Measurements from ENCODE around the gene ADAMTS3. TPM values are rescaled to one million over a fixed set of nuclear protein-coding genes. Genes with fewer than 3 reads are reported as not detected.

The ADAMTS3 gene
- total and polyA plus RNA-seq, 2 donors (not counting 3 experiments of a cell fraction or from before 2014, with no cell fraction given): 0.37 to 1.3 TPM

DNA sequence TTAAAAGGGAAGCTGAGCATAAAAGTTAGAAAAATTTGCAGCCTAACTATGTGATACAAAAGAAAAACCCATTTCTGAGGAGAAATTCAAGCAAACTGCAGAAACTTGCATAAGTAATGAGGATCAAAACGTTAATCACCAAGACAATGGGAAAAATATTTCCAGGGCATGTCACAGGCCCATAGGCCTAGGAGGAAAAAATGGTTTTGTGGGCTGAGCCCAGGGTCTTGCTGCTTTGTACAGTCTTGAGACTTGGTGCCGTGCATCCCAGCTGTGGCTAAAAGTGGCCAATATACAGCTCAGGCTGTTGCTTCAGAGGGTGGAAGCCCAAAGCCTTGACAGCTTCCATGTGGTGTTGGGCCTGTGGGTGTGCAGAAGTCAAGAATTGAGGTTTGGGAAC, 37.7 kb upstream of the ADAMTS3 start:
- TF ChIP-seq, protein P1, sequence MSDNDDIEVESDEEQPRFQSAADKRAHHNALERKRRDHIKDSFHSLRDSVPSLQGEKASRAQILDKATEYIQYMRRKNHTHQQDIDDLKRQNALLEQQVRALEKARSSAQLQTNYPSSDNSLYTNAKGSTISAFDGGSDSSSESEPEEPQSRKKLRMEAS (IDR thresholded peaks at IDR 0.05; ENCODE audit: insufficient read depth, insufficient read length): no peak
- TF ChIP-seq POLR2AphosphoS5 (IDR thresholded peaks at IDR 0.05; ENCODE audit: insufficient read depth, low read depth, low read length) (no peak), JUN (IDR thresholded peaks at IDR 0.05; ENCODE audit: borderline replicate concordance, insufficient read depth, insufficient read length, low read depth) (no peak), POLR2A (IDR thresholded peaks at IDR 0.05; ENCODE audit: low read depth, low read length) (no peak), FOS (IDR thresholded peaks at IDR 0.05; ENCODE audit: borderline replicate concordance, insufficient read depth, low read length) (no peak), MYC (IDR thresholded peaks at IDR 0.05; ENCODE audit: low read depth, low read length) (no peak), GATA2 (IDR thresholded peaks at IDR 0.05; ENCODE audit: insufficient read depth, insufficient read length, low read depth, low read length) (no peak), EZH2 (IDR thresholded peaks at IDR 0.05; ENCODE audit: borderline replicate concordance, low read depth, low read length, severe bottlenecking) (no peak)
- TF ChIP-seq, protein P2, sequence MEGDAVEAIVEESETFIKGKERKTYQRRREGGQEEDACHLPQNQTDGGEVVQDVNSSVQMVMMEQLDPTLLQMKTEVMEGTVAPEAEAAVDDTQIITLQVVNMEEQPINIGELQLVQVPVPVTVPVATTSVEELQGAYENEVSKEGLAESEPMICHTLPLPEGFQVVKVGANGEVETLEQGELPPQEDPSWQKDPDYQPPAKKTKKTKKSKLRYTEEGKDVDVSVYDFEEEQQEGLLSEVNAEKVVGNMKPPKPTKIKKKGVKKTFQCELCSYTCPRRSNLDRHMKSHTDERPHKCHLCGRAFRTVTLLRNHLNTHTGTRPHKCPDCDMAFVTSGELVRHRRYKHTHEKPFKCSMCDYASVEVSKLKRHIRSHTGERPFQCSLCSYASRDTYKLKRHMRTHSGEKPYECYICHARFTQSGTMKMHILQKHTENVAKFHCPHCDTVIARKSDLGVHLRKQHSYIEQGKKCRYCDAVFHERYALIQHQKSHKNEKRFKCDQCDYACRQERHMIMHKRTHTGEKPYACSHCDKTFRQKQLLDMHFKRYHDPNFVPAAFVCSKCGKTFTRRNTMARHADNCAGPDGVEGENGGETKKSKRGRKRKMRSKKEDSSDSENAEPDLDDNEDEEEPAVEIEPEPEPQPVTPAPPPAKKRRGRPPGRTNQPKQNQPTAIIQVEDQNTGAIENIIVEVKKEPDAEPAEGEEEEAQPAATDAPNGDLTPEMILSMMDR (IDR thresholded peaks at IDR 0.05; ENCODE audit: extremely low read depth in 1 of 2, insufficient read depth in 1 of 2, low read depth in 1 of 2, low read length in 2 of 2): no peak
- Histone ChIP-seq H3K79me2 (ENCODE audit: control insufficient read depth, insufficient read depth, low read length) (no peaks in the 10 kb centered on the region), H3K4me1 (ENCODE audit: control insufficient read depth, extremely low read depth, insufficient read depth, low read length) (no peaks in the 10 kb centered on the region), H3K27me3 (ENCODE audit: control insufficient read depth in 2 of 2, insufficient read depth in 2 of 2, low read length in 2 of 2) (no peaks in the 10 kb centered on the region), H3K4me3 (replicated peaks in 1 of 3; ENCODE audit: insufficient read depth in 1 of 3, low read depth in 1 of 3, low read length in 3 of 3) (no peak overlapping the region), H3K9ac (replicated peaks; ENCODE audit: extremely low read depth, insufficient read depth, low read length) (no peak overlapping the region), H4K20me1 (replicated peaks; ENCODE audit: control insufficient read depth, extremely low read depth, insufficient read depth, low read length) (no peaks in the 10 kb centered on the region), H3K27ac (ENCODE audit: insufficient read depth, low read depth, low read length) (no peak overlapping the region), H3K36me3 (ENCODE audit: control insufficient read depth in 2 of 2, extremely low read depth in 1 of 2, insufficient read depth in 2 of 2, low read length in 2 of 2) (no peaks in the 10 kb centered on the region), H2AFZ (ENCODE audit: low read depth, low read length) (no peak overlapping the region), H3K9me1 (replicated peaks; ENCODE audit: control insufficient read depth, extremely low read depth, insufficient read depth, low read length) (no peaks in the 10 kb centered on the region), H3K4me2 (ENCODE audit: insufficient read depth, low read length) (no peak overlapping the region), H3K9me3 (replicated peaks; ENCODE audit: control insufficient read depth, insufficient read depth, low read length) (no peaks in the 10 kb centered on the region)
- DNase-seq (ENCODE audit: low read depth, low spot score) (no peak), FAIRE-seq (no peak)
- ChIA-PET POLR2A (no interaction called here), CTCF (no interaction called here)
- intact Hi-C loops (cut with micrococcal nuclease) (no loop called here), dilution Hi-C loops (cut with MboI; ENCODE audit: extremely low pct_ligation_motif_present, low sequenced_read_pairs) (no loop called here)
- no TSS peak for BruUV-seq (replicated peaks)
